Upper lobe of right lung (tissue), 1 donor: Measurements from ENCODE around the gene SLC35F3. TPM values are rescaled to one million over a fixed set of nuclear protein-coding genes. Genes with fewer than 3 reads are reported as not detected.

ENCODE experiments used
- ATAC-seq: fragments of 200-7000 bp; cut with Tn5 transposase; one replicate; pipeline ENCODE4 v1.9.1; 2020; ENCODE audit warnings: mild to moderate bottlenecking, moderate library complexity
- DNase-seq: peaks from one replicate; pipeline ENCODE4 v3.0.0-alpha.2; 2020
- H3K27ac ChIP-seq: fragments of 200-600 bp; one replicate; pipeline ENCODE4 v1.8.0; 2022
- H3K27me3 ChIP-seq: fragments of 200-600 bp; one replicate; pipeline ENCODE4 v1.8.0; 2022; ENCODE audit warnings: mild to moderate bottlenecking
- H3K36me3 ChIP-seq: fragments of 200-600 bp; one replicate; pipeline ENCODE4 v1.8.0; 2022
- H3K4me1 ChIP-seq: fragments of 200-600 bp; one replicate; pipeline ENCODE4 v1.8.0; 2022
- H3K4me3 ChIP-seq: fragments of 200-600 bp; one replicate; pipeline ENCODE4 v1.8.0; 2022; ENCODE audit warnings: mild to moderate bottlenecking
- H3K9me3 ChIP-seq: fragments of 200-600 bp; one replicate; pipeline ENCODE4 v1.8.0; 2022
- intact Hi-C: fragments of 100-400 bp; cut with DNase I; formaldehyde crosslinking; loops from one replicate; pipeline ENCODE4 v1.11.0; 2022
- total RNA-seq: library from RNA; stranded (reverse); fragmentation: NEBNext Ultra II Directional; extraction: Animal tissue kit (Norgen Biotek cat#: 25700); gene quantifications from one replicate; pipeline ENCODE4 v1.2.1, GENCODE V29; 2021
- TF ChIP-seq, protein P1 (sequence below): fragments of 200-600 bp; IDR thresholded peaks from one replicate; pipeline ENCODE4 v1.8.0; 2022; ENCODE audit warnings: antibody characterized with exemption
- donor health status: DM: no; HTN: yes; CAD: no; lungs with severe emphysema.

Gene SLC35F3
- total RNA-seq, 1 donor from 2014 or later = 0.29 TPM

DNA sequence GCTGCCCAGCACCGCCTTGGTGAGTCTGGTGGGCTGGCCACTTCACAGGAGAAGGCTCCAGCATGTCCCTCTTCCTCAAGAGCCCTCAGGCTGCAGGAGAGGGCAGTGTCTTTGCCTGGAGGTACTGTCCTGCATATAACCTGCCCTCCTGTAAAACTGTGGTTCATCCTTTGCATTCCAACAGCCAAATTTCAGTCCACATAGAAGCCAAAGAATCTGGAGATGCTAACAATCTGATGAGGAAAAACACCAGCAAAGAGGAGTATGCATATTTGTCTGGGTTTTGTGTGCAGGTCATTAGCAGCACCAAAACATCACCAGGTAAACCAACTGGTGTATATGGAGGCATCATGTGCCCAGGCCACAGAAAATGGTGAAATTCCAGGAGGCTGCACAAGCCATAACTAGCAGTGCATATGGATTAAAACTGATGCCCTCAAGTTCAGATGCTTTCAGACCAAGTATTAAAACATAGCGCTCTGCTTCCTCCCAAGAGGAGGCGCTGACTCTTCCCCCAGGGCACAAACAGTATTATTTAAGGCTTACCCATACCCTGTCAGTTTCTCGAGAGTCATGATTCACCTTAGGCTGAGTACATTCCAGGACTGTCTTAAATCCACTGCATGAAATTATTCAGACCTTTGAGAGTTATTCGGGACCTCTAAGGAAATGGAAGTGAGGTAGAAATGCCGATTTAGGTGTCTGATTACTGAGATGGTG, 318.2 kb downstream of the SLC35F3 start:
- TF ChIP-seq, protein P1, sequence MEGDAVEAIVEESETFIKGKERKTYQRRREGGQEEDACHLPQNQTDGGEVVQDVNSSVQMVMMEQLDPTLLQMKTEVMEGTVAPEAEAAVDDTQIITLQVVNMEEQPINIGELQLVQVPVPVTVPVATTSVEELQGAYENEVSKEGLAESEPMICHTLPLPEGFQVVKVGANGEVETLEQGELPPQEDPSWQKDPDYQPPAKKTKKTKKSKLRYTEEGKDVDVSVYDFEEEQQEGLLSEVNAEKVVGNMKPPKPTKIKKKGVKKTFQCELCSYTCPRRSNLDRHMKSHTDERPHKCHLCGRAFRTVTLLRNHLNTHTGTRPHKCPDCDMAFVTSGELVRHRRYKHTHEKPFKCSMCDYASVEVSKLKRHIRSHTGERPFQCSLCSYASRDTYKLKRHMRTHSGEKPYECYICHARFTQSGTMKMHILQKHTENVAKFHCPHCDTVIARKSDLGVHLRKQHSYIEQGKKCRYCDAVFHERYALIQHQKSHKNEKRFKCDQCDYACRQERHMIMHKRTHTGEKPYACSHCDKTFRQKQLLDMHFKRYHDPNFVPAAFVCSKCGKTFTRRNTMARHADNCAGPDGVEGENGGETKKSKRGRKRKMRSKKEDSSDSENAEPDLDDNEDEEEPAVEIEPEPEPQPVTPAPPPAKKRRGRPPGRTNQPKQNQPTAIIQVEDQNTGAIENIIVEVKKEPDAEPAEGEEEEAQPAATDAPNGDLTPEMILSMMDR = no peak
- H3K9me3 ChIP-seq = no peaks in the 10 kb centered on the region
- no peak for DNase-seq
- H3K4me3 ChIP-seq = no peak overlapping the region
- H3K4me1 ChIP-seq = no peaks in the 10 kb centered on the region
- peaks cover 5% of the 10 kb centered on the region for H3K27me3 ChIP-seq
- intact Hi-C loops = no loop called here
- no peaks in the 10 kb centered on the region for H3K36me3 ChIP-seq
- H3K27ac ChIP-seq = no peak overlapping the region
- no peak for ATAC-seq

DNA sequence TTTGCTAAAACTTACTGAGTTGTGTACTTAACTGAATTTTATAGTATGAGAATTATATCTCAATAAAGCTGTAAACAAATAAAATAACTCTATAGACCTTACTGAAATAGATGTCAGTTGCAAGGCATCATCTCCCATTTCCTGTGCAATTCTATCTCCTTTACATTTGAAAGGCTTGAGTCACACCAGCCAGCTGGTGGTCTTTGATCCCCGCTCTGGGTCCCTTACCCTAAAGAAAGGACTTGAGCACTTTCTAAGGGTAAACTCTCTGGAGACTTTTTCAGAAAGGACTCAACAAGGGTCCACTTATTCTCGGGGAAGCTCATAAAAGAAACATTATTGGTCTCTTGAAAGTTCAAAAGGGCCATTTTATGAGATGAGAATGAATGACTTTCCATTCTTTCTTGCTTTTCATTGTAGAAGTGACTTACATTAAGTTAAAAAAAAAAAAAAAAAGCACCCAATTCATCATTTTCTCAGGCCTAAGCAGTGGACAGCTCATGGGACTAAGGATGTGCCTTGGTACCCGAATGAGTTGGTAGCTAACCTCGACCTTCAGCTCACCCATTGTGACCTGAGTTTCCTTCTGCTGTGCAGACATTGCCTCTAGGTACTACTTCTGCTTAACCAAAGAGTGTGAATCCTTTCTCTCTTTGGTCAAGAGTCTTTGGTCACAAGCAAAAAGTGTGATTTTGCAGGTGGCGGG, 321.8 kb downstream of the SLC35F3 start:
- intact Hi-C loops = no loop called here

DNA sequence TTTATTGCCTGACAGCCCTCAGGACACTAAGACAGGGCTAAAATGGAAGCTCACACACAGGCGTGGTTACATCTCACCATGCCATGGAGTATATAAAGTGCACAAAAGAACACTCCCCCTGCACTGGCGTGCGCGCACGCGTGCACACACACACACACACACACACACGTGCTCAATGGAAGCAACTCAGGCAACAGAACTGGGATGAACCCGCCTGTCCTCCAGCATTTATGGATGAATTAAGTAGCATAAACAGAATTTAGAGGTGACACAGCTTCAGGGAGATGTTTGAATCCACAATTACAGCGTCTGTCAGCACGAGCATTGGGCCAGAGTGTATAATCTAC, 322.3 kb downstream of the SLC35F3 start:
- no peak overlapping the region for H3K4me3 ChIP-seq
- no peak for ATAC-seq
- no peaks in the 10 kb centered on the region for H3K36me3 ChIP-seq
- intact Hi-C loops = no loop called here
- no peaks in the 10 kb centered on the region for H3K4me1 ChIP-seq
- TF ChIP-seq, protein P1 = no peak
- no peak overlapping the region for H3K27ac ChIP-seq
- H3K9me3 ChIP-seq = no peaks in the 10 kb centered on the region
- peaks cover 23% of the 10 kb centered on the region for H3K27me3 ChIP-seq
- DNase-seq = no peak

More for the DNA sequence above, 321.8 kb downstream of the SLC35F3 start:
- no peak overlapping the region for H3K27ac ChIP-seq
- H3K27me3 ChIP-seq = peaks cover 23% of the 10 kb centered on the region
- no peaks in the 10 kb centered on the region for H3K9me3 ChIP-seq
- H3K4me1 ChIP-seq = no peaks in the 10 kb centered on the region
- no peak for ATAC-seq
- TF ChIP-seq, protein P1 = no peak
- DNase-seq = no peak
- H3K4me3 ChIP-seq = no peak overlapping the region
- no peaks in the 10 kb centered on the region for H3K36me3 ChIP-seq

DNA sequence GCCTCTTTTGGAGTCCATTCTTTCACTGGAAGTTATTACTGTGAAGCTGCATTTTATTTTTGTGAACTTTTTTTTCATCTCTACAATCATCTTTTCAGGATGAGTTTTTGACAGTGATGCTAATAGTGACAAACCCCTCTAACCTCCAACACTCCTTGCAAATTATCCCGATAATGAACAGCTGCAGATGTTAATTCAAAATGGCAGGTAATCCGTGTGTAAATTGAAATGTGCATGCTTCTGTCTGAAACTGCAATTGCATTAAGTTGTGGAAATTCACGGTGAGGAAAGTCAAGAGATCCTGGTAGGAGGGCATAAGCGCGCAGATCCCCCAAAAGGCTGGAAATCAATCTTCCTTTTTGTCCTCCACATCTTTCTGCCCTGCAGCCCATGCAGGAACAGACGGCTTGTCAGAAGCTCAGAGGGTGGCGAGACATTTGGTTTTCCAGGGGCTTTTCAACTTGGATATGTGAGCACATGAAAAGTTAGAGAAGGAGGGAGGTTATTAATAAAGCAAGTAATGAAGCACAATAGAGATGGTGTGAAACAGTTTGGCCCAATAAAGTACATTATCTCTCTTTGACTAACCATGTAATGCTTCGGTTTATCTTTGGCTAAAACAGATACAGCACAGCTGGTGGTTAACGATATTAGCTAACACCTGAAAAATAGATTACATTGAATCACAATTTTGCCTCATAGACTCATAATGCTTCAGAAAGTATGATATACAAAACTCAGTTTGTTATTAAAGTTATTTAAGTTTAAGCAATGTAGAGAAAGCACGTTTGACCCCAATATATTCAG, 325.3 kb downstream of the SLC35F3 start:
- ATAC-seq = no peak
- Histone ChIP-seq H3K4me1 (no peaks in the 10 kb centered on the region), H3K9me3 (no peaks in the 10 kb centered on the region), H3K36me3 (no peaks in the 10 kb centered on the region), H3K4me3 (no peak overlapping the region), H3K27ac (no peak overlapping the region), H3K27me3 (peaks cover 23% of the 10 kb centered on the region)
- intact Hi-C loops = no loop called here
- no peak for DNase-seq
- TF ChIP-seq, protein P1 = no peak

DNA sequence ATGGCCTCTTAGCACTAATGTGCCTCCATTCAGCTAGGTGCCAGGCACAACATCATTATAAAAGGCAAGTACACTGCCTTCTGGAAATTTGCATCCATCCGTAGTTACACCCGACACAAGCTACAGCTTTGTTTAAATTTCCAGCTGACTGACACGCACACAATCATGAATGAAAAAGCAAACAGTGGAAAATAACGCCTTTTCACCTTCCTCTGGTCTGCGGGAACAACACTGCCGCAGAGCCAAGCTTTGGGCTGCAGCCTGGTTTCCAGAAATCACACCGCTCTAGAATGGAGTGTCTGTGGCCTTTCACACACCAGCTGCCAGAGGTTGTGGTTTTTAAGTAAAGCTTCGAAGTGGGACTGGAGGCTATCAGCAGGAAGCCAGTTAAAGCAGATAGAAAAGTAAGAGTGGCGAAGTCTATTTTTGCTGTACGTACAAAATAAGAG, 326.0 kb downstream of the SLC35F3 start:
- no peaks in the 10 kb centered on the region for H3K36me3 ChIP-seq
- H3K27ac ChIP-seq = no peak overlapping the region
- DNase-seq = no peak
- H3K27me3 ChIP-seq = peaks cover 23% of the 10 kb centered on the region
- H3K4me1 ChIP-seq = no peaks in the 10 kb centered on the region
- ATAC-seq = peak; percentile 9
- H3K9me3 ChIP-seq = no peaks in the 10 kb centered on the region
- intact Hi-C loops = no loop called here
- no peak overlapping the region for H3K4me3 ChIP-seq
- TF ChIP-seq, protein P1 = no peak
